Right lobe of liver (tissue), 4 donors: ENCODE measurements around the gene IL1RAPL1.

Source experiments
- CTCF ChIP-seq, 4 donors: fragments of 200-600 bp in 3 of 4; fragments of 450-650 bp in 1 of 4; IDR thresholded peaks; one replicate each; pipeline versions ENCODE4 v1.5.1 to v1.8.0; 2016 to 2022; ENCODE audit warnings: antibody characterized with exemption in 4 of 4, mild to moderate bottlenecking in 2 of 4
- POLR2A ChIP-seq: fragments of 450-650 bp; IDR thresholded peaks from one replicate; pipeline ENCODE4 v1.6.1; 2017; ENCODE audit warnings: antibody characterized with exemption, mild to moderate bottlenecking
- donor health status: DM: no; HTN: no; CAD: no.
- donor health status: DM: no; HTN: no; CAD: no.
- donor health status: DM: no; HTN: yes; CAD: no.

GRCh38 chrX:28585767-28586166 is 1.5 kb upstream of the IL1RAPL1 start:
- TF ChIP-seq CTCF (IDR thresholded peaks at IDR 0.05) (no peak), POLR2A (no peak)
